Adipose tissue (tissue), 3 donors: Measurements from ENCODE around the gene STK32C. TPM values are rescaled to one million over a fixed set of nuclear protein-coding genes. Genes with fewer than 3 reads are reported as not detected.

Experiments
- H3K27ac ChIP-seq: one replicate; pipeline ENCODE4 v1.5.1; 2013; ENCODE audit warnings: low read depth, low read length
- WGBS, 3 donors: extraction: QIAGEN DNeasy Blood & Tissue Kit; methylation state at CpG; one replicate each; pipeline ENCODE4 v1.1.7; 2013; 5-methylcytosine and 5-hydroxymethylcytosine counted together
- polyA plus RNA-seq, 3 donors: library from polyadenylated mRNA; stranded (reverse); fragments of 200-250 nt; gene quantifications; one replicate each; pipeline ENCODE4 v1.2.3, GENCODE V29; 2013
- donor health status: healthy with polysubstance abuse.
- donor health status: Bipolar disorder and iron deficiency.
- donor health status: healthy.

Gene STK32C
- polyA plus RNA-seq, 3 donors = 7.0 to 12.1 (median 7.2) TPM

DNA sequence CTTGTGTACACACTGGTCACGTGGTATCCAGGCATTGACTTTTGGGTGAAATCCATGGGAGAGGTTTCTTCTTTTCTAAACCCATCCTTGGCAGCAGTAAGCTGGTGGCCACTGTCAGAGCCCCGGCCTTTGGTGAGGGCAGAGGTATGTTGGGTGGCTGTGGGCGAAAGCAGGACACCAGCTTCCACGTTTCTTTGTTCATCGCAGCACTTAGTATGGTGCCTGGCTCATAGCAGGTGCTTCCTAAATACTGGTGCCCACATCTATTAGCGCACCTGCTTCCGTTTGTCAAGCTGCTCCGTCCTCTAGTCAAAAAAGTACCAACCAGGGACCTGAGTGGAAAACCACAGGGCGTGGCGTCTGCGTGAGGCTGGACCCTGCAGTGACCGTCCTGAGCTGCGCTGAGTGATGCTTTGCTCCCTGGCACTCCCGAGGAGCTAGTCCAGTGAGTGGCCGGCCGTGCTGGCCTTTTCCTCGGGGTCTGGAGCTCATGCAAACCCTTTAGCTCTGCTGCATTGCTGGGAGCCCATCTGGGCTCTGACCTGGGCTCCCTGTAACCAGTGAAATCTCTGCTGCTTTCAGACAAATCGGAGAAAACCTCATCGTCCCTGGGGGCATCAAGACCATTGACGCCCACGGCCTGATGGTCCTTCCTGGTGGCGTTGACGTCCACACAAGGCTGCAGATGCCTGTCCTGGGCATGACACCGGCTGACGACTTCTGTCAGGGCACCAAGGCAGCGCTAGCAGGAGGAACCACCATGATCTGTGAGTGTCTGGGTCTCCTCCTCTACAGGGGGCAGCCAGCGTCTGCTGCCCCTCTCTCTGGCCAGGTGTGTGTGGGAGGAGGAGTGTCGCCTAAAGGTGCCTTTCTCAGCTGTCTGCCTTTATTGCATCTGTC is 115.4 kb downstream of the STK32C start:
- no peak overlapping the region for H3K27ac ChIP-seq
- 82 to 90% (median 89%) methylated on average over 28 of the region's 28 CpGs for WGBS, 3 donors

DNA sequence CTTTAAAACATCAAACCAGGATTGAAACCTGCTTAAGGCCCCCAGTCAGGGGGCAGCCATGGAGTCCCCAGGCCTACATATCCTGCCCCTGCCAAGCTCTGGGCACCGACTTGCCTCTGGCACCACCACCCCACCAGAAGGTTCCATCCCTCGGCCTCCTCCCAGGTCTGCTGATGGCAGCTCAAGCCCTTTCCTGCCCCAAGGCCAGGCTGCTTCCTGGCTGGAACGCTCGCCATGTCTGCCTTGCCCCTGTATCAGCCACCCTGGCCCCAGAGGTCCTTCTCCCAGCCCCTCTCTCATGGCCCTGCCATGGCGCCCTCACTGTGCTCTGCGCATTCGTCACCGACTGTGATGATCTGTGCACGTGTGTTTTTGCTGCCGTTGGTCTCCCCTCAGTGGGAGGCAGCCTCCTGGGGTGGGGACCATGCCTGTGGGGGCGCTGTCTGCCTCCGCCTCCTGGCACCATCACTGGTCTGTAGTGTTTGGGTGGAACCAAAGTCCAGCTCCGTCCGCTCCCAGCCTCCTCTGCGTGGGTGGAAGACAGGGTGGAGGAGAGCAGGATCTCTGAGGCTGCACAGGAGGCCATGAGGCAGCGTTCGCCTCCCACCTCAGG is 117.8 kb downstream of the STK32C start:
- WGBS, 3 donors = 80 to 86% (median 81%) methylated on average over 17 of the region's 17 CpGs
- no peak overlapping the region for H3K27ac ChIP-seq

DNA sequence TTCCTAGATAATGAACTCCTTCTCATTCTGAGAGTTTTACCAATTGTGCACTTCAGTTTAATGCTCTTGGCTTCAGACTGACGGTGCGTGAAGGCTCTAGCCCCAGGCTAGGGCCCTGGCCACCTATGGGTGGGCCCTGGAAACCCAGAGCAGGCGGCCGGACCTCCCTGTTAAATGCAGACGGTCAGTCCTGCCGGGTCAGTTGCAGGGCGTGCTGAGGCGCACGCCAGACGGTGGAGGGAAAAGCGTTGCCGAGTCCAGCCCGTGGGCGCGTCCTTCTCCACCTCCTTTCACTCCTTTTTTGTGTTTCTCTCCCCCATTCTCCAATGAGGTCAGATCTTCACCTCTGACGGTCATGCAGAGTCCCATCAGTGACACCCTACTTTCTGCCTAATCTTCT is 118.7 kb downstream of the STK32C start:
- no peak overlapping the region for H3K27ac ChIP-seq
- WGBS, 3 donors = 83 to 89% (median 88%) methylated on average over 16 of the region's 16 CpGs

DNA sequence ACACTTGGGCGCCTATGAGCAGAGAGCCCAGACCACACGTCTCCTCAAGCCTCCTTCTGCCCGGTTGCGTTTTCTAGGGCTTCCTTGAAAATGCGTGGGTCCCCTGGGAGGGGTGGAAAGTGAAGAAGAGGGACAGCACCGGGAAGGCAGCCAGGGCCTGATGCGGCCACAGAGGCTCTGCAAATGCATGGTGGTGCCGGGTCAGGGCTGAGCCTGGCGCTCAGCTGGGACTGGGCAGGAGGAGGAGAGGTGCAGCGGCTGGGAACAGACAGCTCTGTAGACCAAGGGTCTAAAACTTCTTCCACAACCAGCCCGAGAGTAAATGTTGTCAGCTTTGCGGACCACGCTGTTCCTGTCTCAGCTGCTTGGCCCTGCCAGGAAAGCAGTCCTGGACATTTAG is 119.4 kb downstream of the STK32C start:
- WGBS, 3 donors = 41 to 52% (median 51%) methylated on average over 13 of the region's 13 CpGs
- no peak overlapping the region for H3K27ac ChIP-seq

DNA sequence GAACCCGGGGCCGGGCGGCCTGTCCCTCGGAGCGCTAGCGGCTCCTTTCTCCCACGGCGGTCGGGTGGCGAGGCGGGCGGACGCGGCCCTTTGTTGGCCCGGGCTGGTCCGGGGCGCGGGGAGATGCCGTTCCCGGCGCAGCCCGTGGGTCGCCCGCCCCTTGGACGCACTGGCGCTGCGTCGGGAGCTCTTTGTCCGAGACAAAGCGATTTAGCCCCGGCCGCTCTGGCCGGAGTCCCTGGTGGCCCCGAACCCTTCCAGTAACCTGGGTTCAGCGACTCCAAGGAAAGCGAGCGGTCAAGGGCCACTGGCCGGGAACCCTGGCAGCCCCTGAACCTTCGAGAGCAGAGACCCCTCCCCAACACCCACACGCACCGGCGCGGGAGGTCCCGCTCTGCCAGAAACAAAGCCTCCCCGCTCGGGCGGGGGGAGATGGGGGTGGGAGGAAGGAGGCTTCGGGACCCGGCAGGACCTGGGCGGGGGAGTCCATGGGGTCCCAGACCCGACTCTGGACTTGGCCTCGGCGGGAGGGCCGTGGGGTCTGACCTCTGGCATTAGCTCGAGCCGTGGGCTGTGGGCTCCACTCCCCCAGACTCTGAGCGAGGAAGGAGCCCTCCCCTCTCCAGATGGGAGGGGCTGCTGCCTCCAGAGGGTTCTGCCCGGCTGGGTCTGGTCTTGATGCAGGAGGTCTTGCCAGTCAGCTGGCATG is 120.2 kb downstream of the STK32C start:
- no peak overlapping the region for H3K27ac ChIP-seq
- 3 to 4% (median 4%) methylated on average over 38 to 58 of the region's 58 CpGs for WGBS, 3 donors

DNA sequence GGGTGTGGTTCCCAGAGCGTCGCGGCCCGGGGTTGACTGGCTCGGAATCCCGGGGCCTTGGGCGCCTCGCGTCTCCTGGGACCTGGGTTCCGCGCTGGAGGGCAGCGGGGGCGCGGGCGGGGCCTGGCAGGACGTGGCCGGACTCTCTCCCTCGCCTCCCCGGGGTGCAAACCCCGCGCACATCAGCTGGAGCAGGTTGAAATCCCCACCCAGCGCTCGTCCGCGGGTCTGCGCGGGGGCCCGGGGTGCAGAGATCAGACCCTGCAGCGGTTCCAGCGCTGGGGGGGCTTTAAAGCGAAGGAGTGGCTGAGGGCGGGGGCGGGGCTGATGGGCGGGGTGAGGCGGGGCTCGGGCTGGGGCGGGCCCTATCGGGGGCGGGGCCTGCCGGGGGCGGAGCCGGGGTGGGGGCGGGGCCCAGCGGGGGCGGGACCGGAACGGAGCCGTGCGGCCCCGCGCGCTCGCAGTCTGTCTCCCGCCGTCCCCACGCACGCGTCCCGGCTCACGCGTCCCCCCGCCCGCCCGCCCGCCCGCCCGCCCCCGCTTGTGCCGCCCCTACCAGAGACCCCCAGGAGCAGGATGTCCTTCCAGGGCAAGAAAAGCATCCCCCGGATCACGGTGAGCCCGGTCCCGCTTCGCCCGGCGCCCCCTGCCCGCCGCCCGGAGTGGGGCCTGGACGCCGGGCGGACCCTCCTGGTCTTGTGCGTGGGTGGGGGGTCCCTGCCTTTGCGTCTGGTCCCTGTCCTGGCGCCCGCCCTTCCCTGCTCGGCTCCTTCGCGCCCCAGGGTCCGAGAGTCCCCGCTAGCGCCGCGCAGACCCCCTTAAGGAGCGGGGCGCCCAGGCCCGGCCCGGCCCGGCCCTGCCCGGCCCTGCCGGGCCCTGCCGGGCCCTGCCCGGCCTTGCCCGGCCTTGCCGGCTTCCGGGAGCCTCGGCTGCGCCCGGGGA is 121.0 kb downstream of the STK32C start, which contains the start of gene DPYSL4:
DPYSL4 (plus strand) TSS at position 461 of the 942 bp plus-strand sequence; CDS start at position 577, 116 bp downstream.
- WGBS, 3 donors = 2 to 3% (median 2%) methylated on average over 53 to 107 of the region's 109 CpGs
- no peak within 1 kb of the TSS for H3K27ac ChIP-seq

DNA sequence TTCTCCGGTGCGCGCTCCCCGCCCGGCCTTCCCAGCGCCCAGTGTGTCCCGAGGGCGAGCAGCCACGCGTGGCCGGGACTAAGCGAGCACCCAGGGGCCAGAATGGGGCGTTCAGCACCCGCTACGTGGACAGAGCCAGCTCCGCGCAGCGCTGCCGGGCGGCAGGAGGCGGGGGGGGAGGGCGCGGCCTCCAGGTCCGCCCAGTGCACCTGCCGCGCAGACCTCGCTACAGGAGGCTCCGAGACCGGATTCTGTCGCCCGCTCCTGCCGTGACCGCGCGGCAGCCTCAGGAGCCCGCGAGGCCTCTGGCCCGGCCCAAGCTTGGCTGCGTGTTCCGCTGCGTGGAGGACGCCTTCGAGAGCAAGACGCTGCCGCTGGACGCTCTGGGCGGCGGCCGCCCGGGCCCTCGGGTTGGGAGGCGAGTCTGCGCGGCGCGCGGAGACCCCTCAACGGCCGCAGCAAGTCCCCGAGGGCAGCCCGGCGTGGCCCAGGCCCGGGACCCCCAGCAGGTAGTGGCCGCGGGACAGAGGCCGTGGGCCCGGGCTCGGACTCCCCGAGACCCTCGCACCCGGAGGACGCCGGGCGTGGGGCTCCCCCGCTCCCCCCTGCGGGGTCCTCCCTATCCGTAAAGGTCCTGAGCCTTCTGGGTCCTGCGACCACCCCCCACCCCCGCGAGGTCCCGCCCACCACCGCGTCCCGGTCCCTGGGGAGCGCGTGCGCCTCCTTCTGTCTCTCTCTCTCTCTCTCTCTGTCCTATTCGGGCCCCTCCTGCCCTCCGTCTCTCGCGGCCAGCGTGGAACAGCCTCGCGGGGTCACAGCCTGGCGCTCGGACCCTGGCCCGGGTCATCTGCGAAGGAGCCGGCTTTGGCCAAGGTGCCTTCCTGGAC is 121.9 kb downstream of the STK32C start:
- WGBS, 3 donors = 3 to 5% (median 3%) methylated on average over 82 to 99 of the region's 99 CpGs
- H3K27ac ChIP-seq = no peak overlapping the region

DNA sequence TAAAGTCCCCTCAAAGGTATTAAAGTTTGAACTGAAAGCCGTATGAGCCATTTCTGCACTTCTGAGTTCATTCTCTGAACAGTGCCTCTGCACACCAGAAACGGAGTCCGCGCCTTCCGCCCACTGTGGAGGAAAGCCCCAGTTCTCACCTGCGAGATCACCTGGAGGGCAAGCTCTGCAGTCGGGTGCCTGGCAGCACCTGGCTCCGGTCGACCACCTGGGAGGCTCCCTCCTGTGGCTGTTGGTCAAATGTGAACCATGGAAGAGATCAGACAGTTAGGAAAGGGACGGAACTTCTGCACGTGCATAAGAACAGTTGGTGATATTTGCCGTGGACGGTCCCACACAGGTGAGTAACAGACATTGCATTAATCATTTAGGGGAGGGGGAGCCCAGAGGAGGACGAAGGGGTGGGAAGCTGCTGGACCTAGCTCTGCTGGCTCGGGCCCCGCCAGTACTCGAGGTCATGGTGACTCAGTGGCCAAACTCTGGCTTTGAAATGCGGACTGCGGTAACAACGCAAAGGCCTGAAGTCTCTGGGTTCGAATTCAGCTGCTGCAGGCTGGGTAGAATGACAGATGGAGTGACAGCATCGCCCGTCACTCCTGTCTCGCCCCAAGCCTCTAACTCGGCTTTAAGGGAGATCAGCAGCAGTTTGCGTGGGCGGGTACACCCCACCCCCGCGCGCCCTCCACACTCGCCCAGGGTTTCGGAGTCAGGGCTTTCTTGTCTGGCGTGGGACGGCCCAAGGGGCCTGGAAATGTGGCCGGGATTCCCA is 122.7 kb downstream of the STK32C start:
- no peak overlapping the region for H3K27ac ChIP-seq
- 40 to 46% (median 42%) methylated on average over 34 to 35 of the region's 35 CpGs for WGBS, 3 donors

DNA sequence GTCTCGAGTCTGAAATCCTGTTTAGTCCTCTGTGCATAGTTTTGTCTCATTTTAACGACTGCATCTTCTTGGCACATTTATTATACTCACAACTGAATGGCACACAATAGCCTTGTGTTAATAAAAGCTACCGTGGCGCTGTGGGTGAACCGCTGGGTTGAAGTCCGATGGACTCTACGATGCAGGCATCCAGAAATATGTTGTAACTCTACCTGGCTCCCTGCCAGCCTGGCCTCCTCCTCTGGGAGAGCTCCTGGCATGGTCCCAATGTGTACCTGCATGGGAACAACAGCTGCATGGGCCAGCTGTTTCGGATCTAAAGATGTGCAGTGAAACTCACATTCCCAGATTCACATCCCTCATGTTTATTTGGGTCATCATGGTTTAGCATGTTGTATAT is 124.7 kb downstream of the STK32C start:
- 22 to 65% (median 56%) methylated on average over 8 of the region's 8 CpGs for WGBS, 3 donors
- H3K27ac ChIP-seq = no peak overlapping the region

DNA sequence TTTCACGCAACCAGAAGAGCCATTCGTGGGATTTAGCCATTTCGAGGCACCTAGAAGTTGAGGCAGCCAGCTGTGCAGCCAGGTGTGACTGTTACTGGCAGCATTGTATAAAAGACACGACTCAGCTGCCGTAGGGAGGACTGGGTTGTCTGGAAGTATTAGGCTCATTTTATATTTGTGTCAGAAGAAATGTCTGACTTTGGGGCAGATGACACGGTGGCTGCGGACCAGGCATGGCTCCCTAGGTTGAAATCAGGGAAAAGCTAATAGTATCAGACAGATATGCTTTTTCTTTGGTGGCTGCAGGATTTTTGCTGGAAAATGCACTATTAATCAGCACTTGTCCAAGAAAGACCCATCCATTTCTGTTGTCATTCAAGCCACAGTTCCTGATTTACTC is 125.2 kb downstream of the STK32C start:
- WGBS, 3 donors = 82 to 89% (median 82%) methylated on average over 7 of the region's 7 CpGs

DNA sequence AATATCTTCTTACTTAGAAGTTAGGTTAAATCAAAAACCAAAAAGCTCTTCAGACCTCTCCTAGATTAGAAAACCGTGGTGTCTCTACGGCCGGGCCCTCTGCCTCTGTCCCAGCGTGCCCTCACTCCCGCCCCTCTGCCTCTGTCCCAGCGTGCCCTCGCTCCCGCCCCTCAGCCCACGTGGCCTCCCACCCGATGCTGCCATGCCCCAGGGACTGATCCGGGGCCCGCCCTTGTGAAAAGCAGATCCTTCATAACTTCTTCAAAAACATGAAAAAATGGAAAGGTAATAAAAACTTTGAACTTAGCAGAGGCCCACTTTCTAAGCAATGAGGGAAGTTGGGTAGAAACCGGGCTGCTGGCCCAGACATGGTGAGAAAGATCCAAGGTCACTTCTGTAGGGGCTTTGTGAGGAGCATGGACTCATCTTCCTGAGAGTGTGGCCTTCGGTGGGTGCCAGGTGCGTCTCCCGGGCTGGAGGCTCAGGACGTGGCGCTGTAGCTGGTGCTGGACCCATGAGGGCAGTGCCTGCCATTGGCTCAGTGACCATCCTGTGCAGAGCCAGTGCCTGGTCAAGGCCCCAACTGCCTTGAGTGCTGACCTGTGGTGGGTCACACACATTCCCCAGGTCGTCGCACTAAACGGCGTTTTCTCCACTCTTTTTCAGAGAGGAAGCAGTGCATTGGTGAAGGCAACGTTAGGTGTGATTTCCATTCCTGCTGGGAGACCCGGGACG is 125.9 kb downstream of the STK32C start:
- 64 to 72% (median 71%) methylated on average over 25 of the region's 25 CpGs for WGBS, 3 donors
- no peak overlapping the region for H3K27ac ChIP-seq

More for the DNA sequence above, 125.2 kb downstream of the STK32C start:
- H3K27ac ChIP-seq = no peak overlapping the region

DNA sequence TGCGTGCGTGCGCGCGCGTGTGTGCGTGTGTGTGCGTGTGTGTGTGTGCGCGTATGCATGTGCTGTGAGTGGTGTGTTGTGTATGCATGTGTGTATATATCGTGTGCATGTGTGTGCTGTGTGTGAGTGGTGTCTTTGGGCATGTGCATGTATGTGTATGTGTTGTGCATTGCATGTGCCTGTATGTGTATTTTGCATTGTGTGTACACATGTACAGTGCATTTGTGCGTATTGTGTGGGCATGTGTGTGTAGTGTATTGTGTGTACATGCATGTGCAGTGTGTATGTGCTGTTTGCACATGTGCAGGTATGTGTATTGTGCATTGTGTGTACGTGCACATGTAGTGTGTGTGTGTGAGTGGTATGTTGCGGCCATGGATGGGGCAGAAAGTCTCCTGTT is 127.0 kb downstream of the STK32C start:
- H3K27ac ChIP-seq = no peak overlapping the region
- WGBS, 3 donors = 54 to 70% (median 55%) methylated on average over 14 of the region's 14 CpGs

DNA sequence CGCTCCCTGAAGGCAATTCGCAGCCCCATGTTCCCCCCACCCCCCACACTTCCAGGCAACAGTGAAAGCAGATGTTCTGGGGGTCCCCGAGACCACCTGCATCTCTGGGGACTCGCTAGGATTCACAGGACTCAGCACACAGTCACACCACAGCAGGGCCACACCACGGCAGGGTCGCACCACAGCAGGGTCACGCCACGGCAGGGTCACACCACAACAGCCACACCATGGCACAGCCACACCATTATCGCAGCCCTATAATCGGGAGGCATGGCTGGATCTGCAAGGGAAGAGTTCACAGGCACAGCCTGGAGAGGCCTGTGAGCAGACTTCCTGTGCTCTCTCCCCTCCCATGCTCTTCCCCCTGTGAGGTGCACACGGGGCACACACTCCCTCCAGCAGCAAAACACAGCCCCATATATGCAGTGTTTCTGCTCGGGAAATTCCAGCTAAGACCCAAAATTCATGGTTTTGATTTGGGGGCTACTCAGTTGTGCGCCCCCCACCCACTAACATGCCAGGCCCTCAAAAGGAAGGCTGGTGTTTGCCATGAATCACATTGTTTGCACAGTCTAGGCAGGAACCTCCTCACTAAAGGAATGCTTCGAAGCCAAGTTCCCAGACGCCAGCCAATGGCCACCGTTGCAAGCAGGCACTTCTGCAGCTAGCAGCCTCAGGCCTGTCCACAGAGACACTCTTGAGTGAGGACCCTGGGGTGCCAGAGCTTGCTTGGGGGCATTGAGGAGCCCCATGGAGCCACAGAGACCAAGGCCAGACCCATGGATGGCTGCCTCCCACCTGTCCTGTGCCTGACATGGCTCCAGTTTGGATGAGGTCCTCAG is 128.0 kb downstream of the STK32C start:
- WGBS, 3 donors = 64 to 82% (median 73%) methylated on average over 16 of the region's 16 CpGs
- no peak overlapping the region for H3K27ac ChIP-seq

DNA sequence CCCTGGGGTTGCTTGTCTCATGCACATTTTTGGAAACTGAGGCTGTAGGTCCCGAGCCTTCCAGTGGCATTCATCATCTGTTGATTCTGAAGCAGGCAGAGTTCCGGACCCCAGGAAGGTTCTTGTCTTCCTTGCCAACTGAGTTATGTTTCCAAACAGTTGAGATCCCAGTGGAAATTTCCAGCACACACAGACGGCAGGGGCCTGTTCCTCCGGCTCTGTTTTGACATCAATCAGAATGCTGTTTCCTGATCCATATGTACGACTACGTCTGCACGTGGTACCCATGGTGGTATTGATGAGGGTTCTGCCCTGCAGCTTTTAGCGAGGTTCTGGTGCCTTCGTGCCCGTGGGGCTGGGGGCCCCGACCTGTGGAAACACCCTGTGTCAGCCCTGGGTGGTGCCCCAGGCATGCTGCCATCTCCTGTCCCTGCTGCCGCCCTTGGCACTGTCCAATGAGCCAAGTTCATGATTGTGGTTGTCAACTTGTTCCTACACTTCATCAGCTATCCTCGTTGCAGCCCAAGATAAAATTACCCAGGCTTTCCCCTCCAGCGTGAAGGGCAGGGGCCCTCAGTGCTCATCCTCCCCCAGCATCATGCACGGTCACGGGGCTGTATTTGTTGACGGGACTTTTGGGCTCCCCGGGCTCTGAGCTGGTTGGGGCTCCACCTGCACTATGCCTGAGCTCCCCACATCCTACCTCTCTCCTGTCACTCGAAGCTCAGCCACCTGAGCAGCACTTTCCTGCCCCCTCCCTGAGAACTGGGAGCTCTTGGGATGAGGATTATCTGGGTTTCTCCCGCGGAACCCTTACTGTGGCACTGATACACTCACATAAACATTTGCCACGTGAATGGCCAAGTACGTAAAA is 128.8 kb downstream of the STK32C start:
- WGBS, 3 donors = 77 to 80% (median 77%) methylated on average over 23 of the region's 23 CpGs
- no peak overlapping the region for H3K27ac ChIP-seq
